Testis (tissue), 3 donors: ENCODE data around the gene SPTLC3. TPM values are rescaled to one million over a fixed set of nuclear protein-coding genes. Genes with fewer than 3 reads are reported as not detected.

Experiments used
- DNase-seq: peaks from one replicate; pipeline ENCODE4 v3.0.0-alpha.2; 2019
- H3K27ac ChIP-seq, 2 donors: fragments of 200-600 bp; sonication (generic); one replicate each; pipeline ENCODE4 v1.5.1; 2019
- H3K27me3 ChIP-seq: fragments of 200-600 bp; sonication (generic); one replicate; pipeline ENCODE4 v1.5.1; 2019
- H3K36me3 ChIP-seq: fragments of 200-600 bp; sonication (generic); one replicate; pipeline ENCODE4 v1.5.1; 2017; ENCODE audit warnings: low read depth; ENCODE audit errors: missing control alignments
- H3K4me1 ChIP-seq: fragments of 200-600 bp; sonication (generic); one replicate; pipeline ENCODE4 v1.5.1; 2019
- H3K4me3 ChIP-seq, 2 donors: fragments of 200-600 bp; sonication (generic); one replicate each; pipeline ENCODE4 v1.5.1; 2017 to 2019
- H3K9me3 ChIP-seq: fragments of 200-600 bp; sonication (generic); one replicate; pipeline ENCODE4 v1.5.1; 2017
- CTCF ChIP-seq, 3 experiments: fragments of 450-650 bp in 2 of 3; fragments of 200-600 bp in 1 of 3; sonication (generic) in 1 of 3; IDR thresholded peaks; one replicate each; pipeline ENCODE4 v1.5.1; 2016 to 2019; ENCODE audit warnings: antibody characterized with exemption in 3 of 3, mild to moderate bottlenecking in 2 of 3, moderate library complexity in 1 of 3
- POLR2A ChIP-seq: fragments of 450-650 bp; IDR thresholded peaks from one replicate; pipeline ENCODE4 v1.6.1; 2017; ENCODE audit warnings: antibody characterized with exemption, mild to moderate bottlenecking, moderate library complexity
- WGBS, 2 donors: methylation state at CpG; one replicate each; pipeline ENCODE4 v1.1.5; 2018; 5-methylcytosine and 5-hydroxymethylcytosine counted together
- intact Hi-C: fragments of 100-400 bp; cut with DNase I; formaldehyde crosslinking; loops from one replicate; pipeline ENCODE4 v1.15.1; 2023; ENCODE audit warnings: low total_unique reads
- polyA plus RNA-seq: library from polyadenylated mRNA; stranded (reverse); fragments of 350-450 nt; fragmentation: Illumina TruSeq; extraction: RNeasy Lipid Tissue Mini Kit (QIAGEN cat#74804); gene quantifications from one replicate; pipeline ENCODE4 v1.2.3, GENCODE V29; 2014; ENCODE audit warnings: low read depth, low replicate concordance; ENCODE audit not compliant: insufficient read depth
- total RNA-seq, 2 donors: library from RNA; depleted of rRNA; stranded (reverse); fragments of >200 nt; gene quantifications; one replicate each; pipeline ENCODE4 v1.2.3, GENCODE V29; 2016

The SPTLC3 gene
- total and polyA plus RNA-seq, 3 donors from 2014 or later: 9.8 to 22.6 (median 11.3) TPM

GRCh38 chr20:12984069-12984765, 24.6 kb upstream of the SPTLC3 start:
- intact Hi-C loops: no loop called here
- 87 to 90% methylated on average over 2 of the region's 2 CpGs for WGBS, 2 donors
- Histone ChIP-seq H3K9me3 (no peaks in the 10 kb centered on the region), H3K27ac (no peak overlapping the region), H3K36me3 (no peaks in the 10 kb centered on the region), H3K27me3 (no peaks in the 10 kb centered on the region), H3K4me1 (no peaks in the 10 kb centered on the region), H3K4me3 (no peak overlapping the region)
- TF ChIP-seq POLR2A (no peak), CTCF (IDR thresholded peaks at IDR 0.05) (no peak)
- DNase-seq: no peak

GRCh38 chr20:12984863-12985262, 23.9 kb upstream of the SPTLC3 start:
- DNase-seq: no peak
- no peak overlapping the region for H3K27ac ChIP-seq
- intact Hi-C loops: no loop called here
- H3K27me3 ChIP-seq: no peaks in the 10 kb centered on the region
- H3K4me1 ChIP-seq: no peaks in the 10 kb centered on the region
- no peak overlapping the region for H3K4me3 ChIP-seq
- H3K9me3 ChIP-seq: no peaks in the 10 kb centered on the region
- 82 to 87% methylated on average over 2 of the region's 2 CpGs for WGBS, 2 donors
- no peaks in the 10 kb centered on the region for H3K36me3 ChIP-seq
- TF ChIP-seq POLR2A: no peak
- no peak for TF ChIP-seq CTCF (IDR thresholded peaks at IDR 0.05)

GRCh38 chr20:12987261-12987660, 21.5 kb upstream of the SPTLC3 start:
- Histone ChIP-seq H3K4me1 (no peaks in the 10 kb centered on the region), H3K36me3 (no peaks in the 10 kb centered on the region), H3K9me3 (no peaks in the 10 kb centered on the region), H3K27me3 (no peaks in the 10 kb centered on the region), H3K4me3 (no peak overlapping the region), H3K27ac (no peak overlapping the region)
- intact Hi-C loops: no loop called here
- 80 to 85% methylated on average over 3 of the region's 3 CpGs for WGBS, 2 donors
- no peak for TF ChIP-seq CTCF (IDR thresholded peaks at IDR 0.05)
- TF ChIP-seq POLR2A: no peak
- no peak for DNase-seq

- no peaks in the 10 kb centered on the region for H3K4me1 ChIP-seq
- WGBS, 2 donors: 68 to 78% methylated on average over 3 of the region's 3 CpGs
- DNase-seq: no peak
Measured at GRCh38 chr20:12989586-12990115, 19.1 kb upstream of the SPTLC3 start.

More at GRCh38 chr20:12989586-12990115, 19.1 kb upstream of the SPTLC3 start:
- intact Hi-C loops: no loop called here
- TF ChIP-seq POLR2A (no peak), CTCF (IDR thresholded peaks at IDR 0.05) (no peak)
- H3K27me3 ChIP-seq: no peaks in the 10 kb centered on the region
- H3K36me3 ChIP-seq: no peaks in the 10 kb centered on the region
- no peak overlapping the region for H3K4me3 ChIP-seq
- no peak overlapping the region for H3K27ac ChIP-seq
- no peaks in the 10 kb centered on the region for H3K9me3 ChIP-seq
